KMS-11 (cell line): ENCODE measurements around the gene BMP2K.

Experiments
- H2AFZ ChIP-seq: fragments of 200-600 bp; sonication (generic); 2 replicates; pipeline ENCODE4 v1.6.1; 2016; ENCODE audit warnings: antibody characterized with exemption, mixed run types, low read depth
- H3K27ac ChIP-seq: fragments of 200-600 bp; sonication (generic); 2 replicates; pipeline ENCODE4 v1.6.1; 2016; ENCODE audit warnings: mild to moderate bottlenecking, mixed run types
- H3K27me3 ChIP-seq: fragments of 200-600 bp; sonication (generic); 2 replicates; pipeline ENCODE4 v1.6.1; 2017; ENCODE audit warnings: mild to moderate bottlenecking, low read depth, mixed run types, moderate library complexity; ENCODE audit not compliant: insufficient read depth
- H3K36me3 ChIP-seq: fragments of 200-600 bp; sonication (generic); 2 replicates; pipeline ENCODE4 v1.6.1; 2017; ENCODE audit warnings: mild to moderate bottlenecking, mixed run types; ENCODE audit not compliant: insufficient read depth
- H3K4me1 ChIP-seq: fragments of 200-600 bp; sonication (generic); 2 replicates; pipeline ENCODE4 v1.6.1; 2016; ENCODE audit warnings: mild to moderate bottlenecking, low read depth, mixed run types; ENCODE audit not compliant: poor library complexity, severe bottlenecking
- H3K4me2 ChIP-seq: fragments of 200-600 bp; sonication (generic); 2 replicates; pipeline ENCODE4 v1.7.0; 2016; ENCODE audit warnings: mild to moderate bottlenecking, mixed run types
- H3K4me3 ChIP-seq: fragments of 200-600 bp; sonication (generic); IDR thresholded peaks from 2 replicates; pipeline ENCODE4 v1.6.1; 2017; ENCODE audit warnings: low read depth, low read length, mixed read lengths; ENCODE audit not compliant: insufficient read depth
- H3K79me2 ChIP-seq: fragments of 200-600 bp; sonication (generic); 2 replicates; pipeline ENCODE4 v1.6.1; 2016; ENCODE audit warnings: low read depth, mixed run types; ENCODE audit not compliant: insufficient read depth
- H3K9ac ChIP-seq: fragments of 200-600 bp; sonication (generic); 2 replicates; pipeline ENCODE4 v1.6.1; 2016; ENCODE audit warnings: mild to moderate bottlenecking, mixed run types
- H4K20me1 ChIP-seq: fragments of 200-600 bp; sonication (generic); 2 replicates; pipeline ENCODE4 v1.6.1; 2016; ENCODE audit warnings: mild to moderate bottlenecking, mixed run types; ENCODE audit not compliant: insufficient read depth
- CTCF ChIP-seq: fragments of 200-600 bp; sonication (generic); conservative IDR thresholded peaks from 2 replicates; pipeline ENCODE4 v1.6.1; 2017; ENCODE audit warnings: low read depth, mild to moderate bottlenecking, antibody characterized with exemption, low read length, moderate library complexity, mixed read lengths

BMP2K gene

GRCh38 chr4:78944381-78944780 is 168.2 kb downstream of the BMP2K start:
- H3K27ac ChIP-seq: no peak overlapping the region
- no peak overlapping the region for H2AFZ ChIP-seq
- TF ChIP-seq CTCF: no peak
- H3K4me3 ChIP-seq: no peak overlapping the region
- no peak overlapping the region for H3K9ac ChIP-seq
- H3K4me2 ChIP-seq: no peak overlapping the region
- H4K20me1 ChIP-seq: no peaks in the 10 kb centered on the region
- H3K27me3 ChIP-seq: no peaks in the 10 kb centered on the region
- peaks cover 18% of the 10 kb centered on the region for H3K4me1 ChIP-seq
- H3K36me3 ChIP-seq: no peaks in the 10 kb centered on the region
- H3K79me2 ChIP-seq: no peaks in the 10 kb centered on the region

GRCh38 chr4:78945651-78946179 is 169.6 kb downstream of the BMP2K start:
- Histone ChIP-seq H3K27ac (no peak overlapping the region), H4K20me1 (no peaks in the 10 kb centered on the region)

GRCh38 chr4:78949735-78950134 is 173.6 kb downstream of the BMP2K start:
- H3K9ac ChIP-seq: no peak overlapping the region
- H3K79me2 ChIP-seq: no peaks in the 10 kb centered on the region
- H3K4me1 ChIP-seq: no peaks in the 10 kb centered on the region
- H3K27me3 ChIP-seq: no peaks in the 10 kb centered on the region
- H4K20me1 ChIP-seq: no peaks in the 10 kb centered on the region
- no peak overlapping the region for H3K4me3 ChIP-seq
- no peak for TF ChIP-seq CTCF
- no peak overlapping the region for H3K27ac ChIP-seq
- no peak overlapping the region for H3K4me2 ChIP-seq
- H2AFZ ChIP-seq: no peak overlapping the region
- H3K36me3 ChIP-seq: no peaks in the 10 kb centered on the region

More at GRCh38 chr4:78945651-78946179, 169.6 kb downstream of the BMP2K start:
- Histone ChIP-seq H3K4me1 (peaks cover 4% of the 10 kb centered on the region), H3K4me3 (no peak overlapping the region), H3K9ac (no peak overlapping the region), H3K27me3 (no peaks in the 10 kb centered on the region), H3K79me2 (no peaks in the 10 kb centered on the region), H3K36me3 (no peaks in the 10 kb centered on the region), H2AFZ (no peak overlapping the region), H3K4me2 (no peak overlapping the region)
- no peak for TF ChIP-seq CTCF

- no peak overlapping the region for H3K27ac ChIP-seq
- H3K36me3 ChIP-seq: no peaks in the 10 kb centered on the region
- H3K27me3 ChIP-seq: no peaks in the 10 kb centered on the region
- no peak overlapping the region for H2AFZ ChIP-seq
- H3K9ac ChIP-seq: no peak overlapping the region
- H3K4me1 ChIP-seq: no peaks in the 10 kb centered on the region
- H3K4me3 ChIP-seq: no peak overlapping the region
- no peaks in the 10 kb centered on the region for H4K20me1 ChIP-seq
- TF ChIP-seq CTCF: peak; percentile 83
- no peak overlapping the region for H3K4me2 ChIP-seq
- H3K79me2 ChIP-seq: no peaks in the 10 kb centered on the region
Measured at GRCh38 chr4:78951862-78952472, 175.8 kb downstream of the BMP2K start.
